ENCODE results near the gene ULK4.
A peak's percentile ranks its signal among the peaks of the same experiment; 100 is the strongest.

Gene ULK4

GRCh38 chr3:41331041-41331440 is 630.9 kb downstream of the ULK4 start:
- no peak for DNase-seq

GRCh38 chr3:41330465-41330864 is 631.4 kb downstream of the ULK4 start:
- no peak for DNase-seq

GRCh38 chr3:41329881-41330280 is 632.0 kb downstream of the ULK4 start:
- DNase-seq, result no peak

- no peak for DNase-seq
Observed at GRCh38 chr3:41328926-41329325, 633.0 kb downstream of the ULK4 start.

- DNase-seq, result no peak
Observed at GRCh38 chr3:41327718-41328117, 634.2 kb downstream of the ULK4 start.

- peak; percentile 5 for DNase-seq
Observed at GRCh38 chr3:41324156-41324475, 637.8 kb downstream of the ULK4 start.

- DNase-seq, result no peak
Observed at GRCh38 chr3:41323467-41324155, 638.3 kb downstream of the ULK4 start.

GRCh38 chr3:41321642-41321980 is 640.3 kb downstream of the ULK4 start:
- no peak for DNase-seq

GRCh38 chr3:41320953-41321641 is 640.8 kb downstream of the ULK4 start:
- DNase-seq, result no peak

- no peak for DNase-seq
Observed at GRCh38 chr3:41318520-41318919, 643.4 kb downstream of the ULK4 start.

- DNase-seq, result no peak
Observed at GRCh38 chr3:41317718-41318117, 644.2 kb downstream of the ULK4 start.

GRCh38 chr3:41317298-41317697 is 644.6 kb downstream of the ULK4 start:
- no peak for DNase-seq

- no peak for DNase-seq
Observed at GRCh38 chr3:41315126-41315525, 646.8 kb downstream of the ULK4 start.

- DNase-seq, result no peak
Observed at GRCh38 chr3:41308119-41308518, 653.8 kb downstream of the ULK4 start.

GRCh38 chr3:41307065-41307464 is 654.8 kb downstream of the ULK4 start:
- no peak for DNase-seq

- no peak for DNase-seq
Observed at GRCh38 chr3:41304593-41304992, 657.3 kb downstream of the ULK4 start.

GRCh38 chr3:41302295-41302694 is 659.6 kb downstream of the ULK4 start:
- DNase-seq, result no peak

GRCh38 chr3:41301548-41301947 is 660.4 kb downstream of the ULK4 start:
- DNase-seq, result no peak

GRCh38 chr3:41299036-41299435 is 662.9 kb downstream of the ULK4 start:
- no peak for DNase-seq

GRCh38 chr3:41297750-41298149 is 664.2 kb downstream of the ULK4 start:
- no peak for DNase-seq

- DNase-seq, result no peak
Observed at GRCh38 chr3:41296556-41296955, 665.3 kb downstream of the ULK4 start.

- DNase-seq, result no peak
Observed at GRCh38 chr3:41295740-41296139, 666.2 kb downstream of the ULK4 start.

GRCh38 chr3:41293169-41293681 is 668.7 kb downstream of the ULK4 start:
- no peak for DNase-seq

- DNase-seq, result no peak
Observed at GRCh38 chr3:41290736-41291135, 671.2 kb downstream of the ULK4 start.

GRCh38 chr3:41290306-41290705 is 671.6 kb downstream of the ULK4 start:
- no peak for DNase-seq

All from NCI-H1092 (cell line).